22Rv1 (cell line): Measurements from ENCODE around the gene BTBD1.
A peak's percentile ranks its signal among the peaks of the same experiment; 100 is the strongest.

ENCODE experiments used
- H3K27ac ChIP-seq: fragments of 450-650 bp; 2 replicates; pipeline ENCODE4 v1.5.1; 2017
- CTCF ChIP-seq: fragments of 450-650 bp; IDR thresholded peaks from 2 replicates; pipeline ENCODE4 v1.5.1; 2017; ENCODE audit warnings: mild to moderate bottlenecking
- ZFX ChIP-seq: fragments of 450-650 bp; IDR thresholded peaks from 2 replicates; pipeline ENCODE4 v1.6.1; 2017; ENCODE audit warnings: antibody characterized with exemption, borderline replicate concordance

The BTBD1 gene

GRCh38 chr15:83000672-83001031 is 66.4 kb downstream of the BTBD1 start:
- H3K27ac ChIP-seq = peak overlapping the region; percentile 43; the same call in 1 of the 2 replicates
- peak; percentile 40 for TF ChIP-seq CTCF

GRCh38 chr15:82999905-83000671 is 67.0 kb downstream of the BTBD1 start:
- peak overlapping the region; percentile 43; the same call in 1 of the 2 replicates for H3K27ac ChIP-seq
- TF ChIP-seq CTCF (peak; percentile 81), ZFX (no peak)

DNA sequence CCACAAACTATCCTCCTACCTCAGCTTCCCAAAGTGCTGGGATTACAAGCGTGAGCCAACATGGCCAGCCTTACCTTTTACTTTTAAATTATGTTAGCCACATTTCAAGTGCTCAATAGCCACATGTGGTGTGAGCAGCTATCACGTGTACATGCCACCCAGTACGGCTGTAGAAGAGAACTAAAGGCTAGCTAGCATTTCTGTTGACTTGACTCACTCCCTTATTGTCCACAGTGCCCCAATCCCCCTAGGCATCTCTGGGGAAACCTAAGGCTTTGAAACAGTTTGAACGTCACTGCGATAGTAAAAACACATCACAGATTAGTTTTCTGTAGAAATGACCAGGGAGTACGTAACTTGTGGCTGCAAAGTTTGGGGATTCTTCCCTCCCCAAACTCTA is 67.6 kb downstream of the BTBD1 start:
- TF ChIP-seq ZFX (no peak), CTCF (no peak)

GRCh38 chr15:82995938-82996337 is 71.1 kb downstream of the BTBD1 start:
- TF ChIP-seq ZFX = no peak
- no peak for TF ChIP-seq CTCF
- H3K27ac ChIP-seq = no peak overlapping the region

More for the DNA sequence above, 67.6 kb downstream of the BTBD1 start:
- H3K27ac ChIP-seq = no peak overlapping the region

DNA sequence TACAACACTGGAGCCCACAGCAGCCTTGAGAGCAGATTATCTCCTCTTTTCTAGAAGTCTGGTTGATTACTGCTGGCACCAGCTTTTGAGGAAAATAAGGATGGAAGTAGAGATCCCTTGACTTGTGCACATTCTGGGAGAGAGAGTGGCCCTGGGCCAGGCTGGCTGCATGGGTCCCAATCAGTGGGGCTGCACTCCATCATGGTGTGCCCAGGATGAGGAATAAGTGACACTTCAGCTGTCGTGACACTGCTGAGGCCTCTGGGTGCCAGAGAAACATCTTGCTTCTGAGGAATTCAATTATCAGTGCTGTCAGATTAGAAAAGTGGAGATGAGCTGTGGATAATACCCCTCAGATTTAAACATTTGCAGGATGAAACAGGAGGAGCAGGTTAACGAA is 72.0 kb downstream of the BTBD1 start:
- no peak overlapping the region for H3K27ac ChIP-seq
- TF ChIP-seq CTCF (no peak), ZFX (no peak)

DNA sequence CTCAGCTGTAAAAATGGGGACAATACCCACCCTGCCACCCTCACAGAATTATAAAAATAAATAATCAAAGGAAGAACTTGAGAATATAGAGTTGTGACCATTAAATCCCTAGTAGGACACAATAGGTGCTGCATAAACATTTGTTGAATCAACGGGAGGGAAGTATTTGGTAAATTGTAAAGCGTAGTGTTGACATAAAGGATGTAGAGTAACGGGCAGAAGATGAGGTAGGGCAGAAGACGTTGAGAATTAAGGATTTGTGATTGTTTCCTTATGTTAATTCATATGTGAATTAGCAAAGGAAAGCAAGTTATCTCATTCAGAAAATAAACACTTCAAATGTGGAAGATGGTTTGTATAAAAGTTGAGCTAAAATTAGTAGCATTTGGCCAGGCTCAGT is 73.9 kb downstream of the BTBD1 start:
- H3K27ac ChIP-seq = no peak overlapping the region
- TF ChIP-seq ZFX (no peak), CTCF (no peak)

DNA sequence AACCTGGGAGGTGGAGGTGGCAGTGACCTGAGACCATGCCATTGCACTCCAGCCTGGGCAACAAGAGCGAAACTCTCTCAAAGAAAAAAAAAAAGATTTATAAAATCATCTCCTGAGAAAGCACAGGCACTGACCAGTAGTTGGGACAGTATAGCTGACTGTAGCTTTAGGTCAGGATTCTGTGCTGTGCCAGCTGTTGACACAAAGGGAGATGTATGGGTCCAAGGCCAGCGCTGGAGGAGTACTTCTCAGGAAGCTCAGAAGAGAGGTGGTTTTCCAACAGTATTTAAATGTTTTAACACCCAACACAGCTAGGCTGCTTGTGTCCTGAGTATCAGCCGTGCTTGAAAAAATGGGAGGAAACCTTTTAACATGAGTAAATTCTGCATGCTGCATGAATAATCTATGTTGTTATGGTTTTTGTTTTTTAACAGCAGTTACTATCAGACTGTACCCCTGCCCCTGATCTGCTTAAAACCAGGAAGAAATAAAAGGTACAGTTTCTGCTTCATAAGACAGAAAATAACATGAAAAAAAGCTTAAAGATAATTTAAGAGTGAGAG is 74.5 kb downstream of the BTBD1 start:
- no peak overlapping the region for H3K27ac ChIP-seq
- TF ChIP-seq CTCF (no peak), ZFX (no peak)
